H9 (cell line): ENCODE data around the gene SEPTIN3. TPM values are rescaled to one million over a fixed set of nuclear protein-coding genes. Genes with fewer than 3 reads are reported as not detected.

ENCODE experiments used
- DNase-seq: peaks from one replicate; pipeline ENCODE4 v3.0.0-alpha.2; 2017
- H2AFZ ChIP-seq: one replicate; pipeline ENCODE4 v1.6.1; 2013; ENCODE audit warnings: mild to moderate bottlenecking, low read length, control low read depth, moderate library complexity
- H2AK5ac ChIP-seq: 2 replicates; pipeline ENCODE4 v1.6.1; 2013; ENCODE audit warnings: low read length, control low read depth, mixed read lengths; ENCODE audit not compliant: insufficient read length
- H2BK120ac ChIP-seq: one replicate; pipeline ENCODE4 v1.6.1; 2013; ENCODE audit warnings: low read depth, mild to moderate bottlenecking, low read length, control low read depth, inconsistent platforms; ENCODE audit not compliant: poor library complexity, severe bottlenecking
- H2BK12ac ChIP-seq: 2 replicates; pipeline ENCODE4 v1.6.1; 2013; ENCODE audit warnings: low read length, control low read depth, mixed read lengths, low read depth; ENCODE audit not compliant: insufficient read length
- H2BK15ac ChIP-seq: 2 replicates; pipeline ENCODE4 v1.6.1; 2013; ENCODE audit warnings: low read depth, low read length, control low read depth
- H2BK20ac ChIP-seq: one replicate; pipeline ENCODE4 v1.6.1; 2013; ENCODE audit warnings: low read depth, mild to moderate bottlenecking, low read length, control low read depth, inconsistent platforms; ENCODE audit not compliant: poor library complexity, severe bottlenecking
- H2BK5ac ChIP-seq: 2 replicates; pipeline ENCODE4 v1.6.1; 2013; ENCODE audit warnings: low read length, control low read depth, mixed read lengths; ENCODE audit not compliant: insufficient read length
- H3K14ac ChIP-seq: 2 replicates; pipeline ENCODE4 v1.6.1; 2013; ENCODE audit warnings: low read length, control low read depth; ENCODE audit not compliant: insufficient read depth
- H3K18ac ChIP-seq: 2 replicates; pipeline ENCODE4 v1.6.1; 2013; ENCODE audit warnings: low read depth, mild to moderate bottlenecking, mixed read lengths, low read length, control low read depth; ENCODE audit not compliant: insufficient read length
- H3K23ac ChIP-seq: 2 replicates; pipeline ENCODE4 v1.6.1; 2013; ENCODE audit warnings: low read length, control low read depth, mixed read lengths, low read depth; ENCODE audit not compliant: insufficient read length
- H3K23me2 ChIP-seq: 2 replicates; pipeline ENCODE4 v1.6.1; 2013; ENCODE audit warnings: low read depth, mild to moderate bottlenecking, mixed read lengths, low read length, control low read depth; ENCODE audit not compliant: insufficient read length, poor library complexity, severe bottlenecking
- H3K27ac ChIP-seq: 2 replicates; pipeline ENCODE4 v1.5.1; 2013; ENCODE audit warnings: low read length, control low read depth, mixed read lengths, low read depth; ENCODE audit not compliant: insufficient read length
- H3K27me3 ChIP-seq: 2 replicates; pipeline ENCODE4 v1.6.1; 2013; ENCODE audit warnings: low read length, control low read depth, inconsistent platforms; ENCODE audit not compliant: insufficient read depth
- H3K4ac ChIP-seq: 2 replicates; pipeline ENCODE4 v1.6.1; 2013; ENCODE audit warnings: low read depth, mild to moderate bottlenecking, control low read depth, inconsistent platforms, low read length, moderate library complexity
- H3K4me1 ChIP-seq: 2 replicates; pipeline ENCODE4 v1.6.1; 2013; ENCODE audit warnings: low read length, control low read depth, inconsistent platforms; ENCODE audit not compliant: insufficient read depth
- H3K4me2 ChIP-seq: 2 replicates; pipeline ENCODE4 v1.6.1; 2013; ENCODE audit warnings: low read length, control low read depth, mixed read lengths; ENCODE audit not compliant: insufficient read length, insufficient read depth
- H3K56ac ChIP-seq: 2 replicates; pipeline ENCODE4 v1.6.1; 2013; ENCODE audit warnings: low read depth, mild to moderate bottlenecking, mixed read lengths, low read length, control low read depth; ENCODE audit not compliant: insufficient read length
- H3K79me1 ChIP-seq: 2 replicates; pipeline ENCODE4 v1.6.1; 2013; ENCODE audit warnings: low read depth, mild to moderate bottlenecking, moderate library complexity, low read length, control low read depth, inconsistent platforms; ENCODE audit not compliant: insufficient read depth, poor library complexity, severe bottlenecking
- H3K79me2 ChIP-seq: 2 replicates; pipeline ENCODE4 v1.6.1; 2013; ENCODE audit warnings: low read length, control low read depth, inconsistent platforms; ENCODE audit not compliant: insufficient read depth
- H3K9ac ChIP-seq: 2 replicates; pipeline ENCODE4 v1.6.1; 2013; ENCODE audit warnings: low read length, control low read depth, mixed read lengths; ENCODE audit not compliant: insufficient read length; ENCODE audit errors: extremely low read depth
- H3K9me3 ChIP-seq: one replicate; pipeline ENCODE4 v1.6.1; 2013; ENCODE audit warnings: low read depth, low read length, inconsistent platforms; ENCODE audit not compliant: control insufficient read depth
- H3T11ph ChIP-seq: one replicate; pipeline ENCODE4 v1.6.1; 2013; ENCODE audit warnings: mild to moderate bottlenecking, low read length, control low read depth, inconsistent platforms
- H4K20me1 ChIP-seq: one replicate; pipeline ENCODE4 v1.6.1; 2013; ENCODE audit not compliant: control insufficient read depth, insufficient read length, insufficient read depth
- H4K5ac ChIP-seq: 2 replicates; pipeline ENCODE4 v1.6.1; 2013; ENCODE audit warnings: low read depth, mild to moderate bottlenecking, mixed read lengths, low read length, control low read depth; ENCODE audit not compliant: insufficient read length
- H4K8ac ChIP-seq: replicated peaks from 2 replicates; pipeline ENCODE4 v1.6.1; 2013; ENCODE audit warnings: low read length, control low read depth, mixed read lengths, low read depth; ENCODE audit not compliant: insufficient read length
- H4K91ac ChIP-seq: 2 replicates; pipeline ENCODE4 v1.6.1; 2013; ENCODE audit warnings: low read depth, mild to moderate bottlenecking, moderate library complexity, mixed read lengths, low read length, control low read depth; ENCODE audit not compliant: insufficient read length
- H3K27ac Mint-ChIP-seq, 3 experiments: 2 replicates in 2 of 3; 3 replicates in 1 of 3; pipeline ENCODE4 v1.8.0; 2020 to 2021; ENCODE audit warnings: mixed read lengths in 3 of 3, mild to moderate bottlenecking in 1 of 3, moderate library complexity in 1 of 3
- H3K27me3 Mint-ChIP-seq: 2 replicates; pipeline ENCODE4 v1.8.0; 2021; ENCODE audit warnings: low read depth, mild to moderate bottlenecking, moderate library complexity, mixed read lengths
- H3K36me3 Mint-ChIP-seq, 3 experiments: 2 replicates in 2 of 3; 3 replicates in 1 of 3; pipeline ENCODE4 v1.8.0; 2020 to 2021; ENCODE audit warnings: low read depth in 3 of 3, mixed read lengths in 3 of 3; ENCODE audit not compliant: insufficient read depth in 1 of 3
- H3K4me1 Mint-ChIP-seq, 2 experiments: 2 replicates each; pipeline ENCODE4 v1.8.0; 2020; ENCODE audit warnings: mixed read lengths in 2 of 2
- H3K4me3 Mint-ChIP-seq, 2 experiments: 2 replicates in 1 of 2; 3 replicates in 1 of 2; pipeline ENCODE4 v1.8.0; 2020 to 2021; ENCODE audit warnings: mild to moderate bottlenecking in 2 of 2, mixed read lengths in 2 of 2, moderate library complexity in 1 of 2
- H3K9me3 Mint-ChIP-seq, 2 experiments: 2 replicates in 1 of 2; 3 replicates in 1 of 2; pipeline ENCODE4 v1.8.0; 2020; ENCODE audit warnings: mild to moderate bottlenecking in 2 of 2, mixed read lengths in 2 of 2, moderate library complexity in 1 of 2
- WGBS: extraction: QIAGEN DNeasy Blood & Tissue Kit; methylation state at CpG from one replicate; pipeline ENCODE4 v1.1.7; 2013; ENCODE audit warnings: missing lambda C conversion rate, low lambda C conversion rate, mixed read lengths; ENCODE audit not compliant: insufficient read length; ENCODE audit errors: extremely low coverage; 5-methylcytosine and 5-hydroxymethylcytosine counted together
- total RNA-seq: library from RNA; stranded (reverse); gene quantifications from 2 replicates; pipeline ENCODE4 v1.2.1, GENCODE V29; 2021
- TF ChIP-seq, protein P1 (sequence below): fragments of 200-600 bp; sonication (generic); conservative IDR thresholded peaks from 3 replicates; pipeline ENCODE4 v1.8.0; 2021; ENCODE audit warnings: antibody characterized with exemption, mild to moderate bottlenecking

Gene SEPTIN3
- total RNA-seq, 1 experiment from 2014 or later: 33.3 TPM

DNA sequence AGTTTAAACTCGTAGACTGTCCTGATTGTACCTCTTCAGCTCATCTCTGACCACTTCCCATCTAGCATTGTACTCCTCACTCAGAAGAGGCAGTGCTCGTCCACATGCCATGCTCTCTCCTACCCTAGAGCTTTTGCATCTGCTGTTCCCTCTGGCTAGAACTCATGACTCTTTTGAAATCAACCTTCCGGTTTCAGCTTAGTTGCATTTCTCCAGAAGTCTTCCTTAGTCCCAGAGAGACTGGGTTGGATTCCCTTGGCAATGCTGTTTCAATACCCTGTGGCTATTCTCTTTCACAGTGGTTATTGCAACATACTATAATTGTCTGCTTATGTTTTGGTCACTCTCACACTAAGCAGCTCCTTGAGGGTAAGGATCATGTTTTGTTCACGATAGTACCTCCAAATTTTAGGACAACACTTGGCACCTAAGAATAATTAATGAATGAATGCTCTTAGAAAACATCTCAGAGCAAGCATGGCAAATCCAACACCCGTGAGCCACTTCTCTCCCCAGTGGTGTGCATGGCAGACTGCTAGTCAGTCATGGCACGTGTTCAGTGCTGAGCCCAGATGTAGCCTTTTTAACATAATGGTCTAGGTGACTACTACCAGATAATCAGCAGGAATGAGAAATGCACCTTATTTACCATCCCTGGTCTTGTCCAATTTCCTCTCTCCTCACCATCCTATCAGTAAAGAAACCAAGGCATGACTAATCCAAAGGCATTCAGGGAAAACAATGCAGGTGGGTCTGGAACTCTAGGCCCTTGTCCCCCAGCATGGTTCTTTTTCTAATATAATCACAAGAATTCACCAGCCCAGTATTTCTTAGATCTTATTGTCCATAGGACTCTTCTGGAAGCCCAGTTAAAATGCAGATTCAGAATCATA is 14.5 kb downstream of the SEPTIN3 start:
- H4K20me1 ChIP-seq: no peaks in the 10 kb centered on the region
- H3K23me2 ChIP-seq: no peaks in the 10 kb centered on the region
- no peak overlapping the region for H2BK20ac ChIP-seq
- H3K79me2 ChIP-seq: no peaks in the 10 kb centered on the region
- H4K5ac ChIP-seq: no peak overlapping the region
- Mint-ChIP-seq H3K9me3 (no peaks in the 10 kb centered on the region), H3K27ac (no peak overlapping the region), H3K27me3 (peaks cover 11% of the 10 kb centered on the region), H3K4me1 (peaks cover 0 to 3% of the 10 kb centered on the region in 2 experiments; a peak in 2 of 4 replicates), H3K36me3 (peaks cover 10 to 30% (median 27%) of the 10 kb centered on the region in 3 experiments), H3K4me3 (no peak overlapping the region)
- no peak overlapping the region for H3K14ac ChIP-seq
- H2BK15ac ChIP-seq: no peak overlapping the region
- no peak overlapping the region for H2AK5ac ChIP-seq
- H3K4me2 ChIP-seq: no peak overlapping the region
- no peak overlapping the region for H3T11ph ChIP-seq
- no peak overlapping the region for H2AFZ ChIP-seq
- no peak overlapping the region for H3K18ac ChIP-seq
- H4K8ac ChIP-seq: no peak overlapping the region
- H3K27ac ChIP-seq: no peak overlapping the region
- no peak overlapping the region for H3K23ac ChIP-seq
- DNase-seq: no peak
- no peaks in the 10 kb centered on the region for H3K27me3 ChIP-seq
- H3K4me1 ChIP-seq: no peaks in the 10 kb centered on the region
- H2BK120ac ChIP-seq: no peak overlapping the region
- H3K9ac ChIP-seq: no peak overlapping the region
- no CpG with 5 or more reads among the region's 6 CpGs for WGBS
- no peak overlapping the region for H4K91ac ChIP-seq
- H3K56ac ChIP-seq: no peak overlapping the region
- H2BK12ac ChIP-seq: no peak overlapping the region
- H2BK5ac ChIP-seq: no peak overlapping the region
- H3K9me3 ChIP-seq: no peaks in the 10 kb centered on the region
- H3K79me1 ChIP-seq: no peaks in the 10 kb centered on the region
- no peak overlapping the region for H3K4ac ChIP-seq
- TF ChIP-seq, protein P1, sequence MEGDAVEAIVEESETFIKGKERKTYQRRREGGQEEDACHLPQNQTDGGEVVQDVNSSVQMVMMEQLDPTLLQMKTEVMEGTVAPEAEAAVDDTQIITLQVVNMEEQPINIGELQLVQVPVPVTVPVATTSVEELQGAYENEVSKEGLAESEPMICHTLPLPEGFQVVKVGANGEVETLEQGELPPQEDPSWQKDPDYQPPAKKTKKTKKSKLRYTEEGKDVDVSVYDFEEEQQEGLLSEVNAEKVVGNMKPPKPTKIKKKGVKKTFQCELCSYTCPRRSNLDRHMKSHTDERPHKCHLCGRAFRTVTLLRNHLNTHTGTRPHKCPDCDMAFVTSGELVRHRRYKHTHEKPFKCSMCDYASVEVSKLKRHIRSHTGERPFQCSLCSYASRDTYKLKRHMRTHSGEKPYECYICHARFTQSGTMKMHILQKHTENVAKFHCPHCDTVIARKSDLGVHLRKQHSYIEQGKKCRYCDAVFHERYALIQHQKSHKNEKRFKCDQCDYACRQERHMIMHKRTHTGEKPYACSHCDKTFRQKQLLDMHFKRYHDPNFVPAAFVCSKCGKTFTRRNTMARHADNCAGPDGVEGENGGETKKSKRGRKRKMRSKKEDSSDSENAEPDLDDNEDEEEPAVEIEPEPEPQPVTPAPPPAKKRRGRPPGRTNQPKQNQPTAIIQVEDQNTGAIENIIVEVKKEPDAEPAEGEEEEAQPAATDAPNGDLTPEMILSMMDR: no peak
